Activated CD4-positive, alpha-beta T cell treated with anti-CD3 and anti-CD28 coated beads for 24 hours (primary cell): ENCODE data around the gene FILIP1L.

Experiments
- DNase-seq, 2 donors: peaks; one replicate each; pipeline ENCODE4 v3.0.0-alpha.2; 2020; ENCODE audit warnings: low read depth in 2 of 2

FILIP1L gene

DNA sequence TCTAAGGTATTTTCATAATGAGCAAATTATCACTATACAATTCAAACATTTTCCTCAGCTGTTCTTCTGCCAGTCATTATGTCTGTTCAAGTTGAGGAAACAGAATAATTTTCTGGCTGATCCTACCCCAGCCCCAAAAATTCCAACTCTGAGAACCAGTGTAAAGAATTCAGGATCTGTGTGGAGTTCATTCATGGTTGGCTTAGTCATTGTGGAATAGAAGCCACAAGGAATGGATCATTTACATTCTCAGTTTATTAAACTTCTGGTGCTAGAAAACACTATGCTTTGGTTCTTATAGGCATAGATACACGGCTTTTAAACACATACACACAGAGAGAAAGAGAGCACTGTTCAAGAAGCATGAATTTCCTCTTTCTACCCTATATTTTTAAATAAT, 162.0 kb downstream of the FILIP1L start:
- no peak for DNase-seq

DNA sequence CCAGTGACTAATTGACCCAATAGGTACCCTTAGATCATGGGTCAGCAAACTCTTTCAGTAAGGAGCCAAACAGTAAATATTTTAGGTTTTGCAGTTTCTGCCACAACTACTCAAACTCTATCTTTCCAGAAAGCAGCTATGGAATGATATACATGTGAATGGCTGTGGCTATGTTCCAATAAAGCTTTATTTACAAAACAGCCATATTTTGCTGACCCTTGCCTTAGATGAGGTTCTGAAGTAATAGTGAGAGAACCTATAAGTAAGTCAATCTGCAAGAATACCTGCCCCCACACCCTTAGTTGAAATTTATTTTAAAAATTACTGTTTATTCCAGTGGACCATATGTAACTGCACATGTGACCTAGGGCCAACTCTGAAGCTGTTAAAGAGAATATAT, 162.6 kb downstream of the FILIP1L start:
- no peak for DNase-seq

DNA sequence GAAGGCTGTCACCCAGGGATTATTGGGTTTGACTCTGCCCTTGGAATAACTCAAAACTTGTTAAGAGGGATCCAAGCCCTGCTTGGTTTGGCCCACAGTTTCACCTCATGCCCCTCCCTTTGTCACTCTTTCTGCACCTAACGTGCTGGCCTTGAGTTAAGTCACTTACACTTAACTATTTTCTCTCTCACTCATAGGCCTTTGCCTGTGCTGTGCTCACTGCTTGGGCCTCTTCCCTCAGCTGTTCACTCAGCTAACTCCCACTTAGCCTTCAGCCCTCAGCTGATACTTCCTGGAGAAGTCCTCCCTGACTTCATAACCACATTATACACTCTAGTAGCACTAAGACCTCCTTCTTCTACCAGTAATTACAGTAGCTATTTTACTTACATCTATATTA, 163.4 kb downstream of the FILIP1L start:
- DNase-seq = no peak

DNA sequence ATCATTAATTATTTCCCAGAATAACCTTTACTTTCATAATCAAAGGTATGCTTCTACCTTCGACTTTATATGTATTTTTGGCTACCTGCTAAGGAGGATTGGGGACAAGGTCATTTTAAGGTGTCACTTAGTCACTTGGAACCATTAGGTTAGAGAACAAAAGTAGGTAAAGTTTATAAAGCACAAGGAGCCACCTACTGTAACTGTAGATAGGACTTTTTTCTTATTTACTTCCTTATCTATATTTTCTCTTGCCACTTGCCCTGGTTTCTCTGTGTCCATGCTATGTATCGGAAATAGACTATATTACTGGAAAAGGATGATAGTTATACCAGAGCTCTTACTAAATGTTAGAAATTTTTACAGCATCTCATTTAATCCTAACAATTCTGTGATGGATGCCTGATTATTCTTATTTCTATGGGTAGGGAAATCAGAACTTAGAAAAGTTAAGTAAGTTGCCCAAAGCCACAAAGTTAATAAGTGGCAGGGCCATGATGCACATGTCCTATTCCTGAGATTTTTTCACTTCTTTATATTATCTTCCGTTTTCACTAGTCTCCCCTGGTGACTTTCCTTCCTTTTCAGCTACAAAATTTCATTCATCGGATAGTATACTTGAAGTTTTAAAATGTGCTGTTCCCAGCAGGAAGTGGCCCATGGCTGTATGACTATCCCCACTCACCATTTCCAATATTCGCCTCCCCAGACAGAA, 164.2 kb downstream of the FILIP1L start:
- no peak for DNase-seq

DNA sequence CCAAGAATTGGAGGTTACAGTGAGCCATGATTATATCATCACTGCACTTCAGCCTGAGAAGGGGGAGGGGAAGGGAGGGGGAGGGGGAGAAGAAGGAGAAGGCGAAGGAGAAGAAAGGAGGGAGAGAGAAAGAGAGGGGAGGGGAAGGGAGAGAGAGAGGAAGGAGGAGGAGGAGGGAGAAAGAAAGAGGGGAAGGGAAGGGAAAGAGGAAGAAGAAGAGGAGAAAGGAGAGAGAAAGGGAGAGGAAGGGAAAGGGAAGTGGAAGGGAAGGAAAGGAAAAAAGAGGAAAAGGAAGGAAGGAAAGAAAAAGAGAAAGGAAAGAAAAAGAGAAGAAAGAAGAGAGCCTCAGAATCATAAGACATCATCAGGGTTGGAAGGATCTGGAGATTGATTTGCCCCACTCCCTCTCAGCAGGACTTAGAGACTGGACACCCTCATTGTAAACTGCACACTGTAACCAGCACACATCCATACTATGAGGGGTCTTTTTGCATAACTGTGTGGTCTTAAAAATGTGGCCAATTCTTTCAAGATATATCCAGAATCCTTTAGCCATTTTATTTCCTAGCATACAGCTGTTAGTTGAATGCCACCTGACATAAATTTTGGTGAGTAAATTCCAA, 165.7 kb downstream of the FILIP1L start:
- DNase-seq = no peak

DNA sequence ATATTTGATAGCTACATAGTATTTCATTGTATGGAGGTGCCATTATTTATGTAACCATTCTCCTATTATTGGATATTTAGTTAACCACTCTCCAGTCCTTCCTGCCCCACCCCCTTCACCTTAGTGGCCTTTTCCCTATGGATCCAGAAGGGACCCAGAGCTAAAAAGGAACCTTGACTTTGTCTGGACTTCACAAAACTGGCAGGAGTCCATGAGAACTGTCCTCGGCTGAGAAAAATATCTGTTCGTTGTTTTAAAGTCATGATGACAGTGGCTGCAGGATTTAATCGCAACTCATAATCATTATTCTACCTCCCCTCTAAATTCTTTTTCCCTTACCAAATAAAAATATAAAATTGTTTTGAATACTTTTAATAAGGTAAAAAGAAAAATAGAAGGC, 166.9 kb downstream of the FILIP1L start:
- no peak for DNase-seq

DNA sequence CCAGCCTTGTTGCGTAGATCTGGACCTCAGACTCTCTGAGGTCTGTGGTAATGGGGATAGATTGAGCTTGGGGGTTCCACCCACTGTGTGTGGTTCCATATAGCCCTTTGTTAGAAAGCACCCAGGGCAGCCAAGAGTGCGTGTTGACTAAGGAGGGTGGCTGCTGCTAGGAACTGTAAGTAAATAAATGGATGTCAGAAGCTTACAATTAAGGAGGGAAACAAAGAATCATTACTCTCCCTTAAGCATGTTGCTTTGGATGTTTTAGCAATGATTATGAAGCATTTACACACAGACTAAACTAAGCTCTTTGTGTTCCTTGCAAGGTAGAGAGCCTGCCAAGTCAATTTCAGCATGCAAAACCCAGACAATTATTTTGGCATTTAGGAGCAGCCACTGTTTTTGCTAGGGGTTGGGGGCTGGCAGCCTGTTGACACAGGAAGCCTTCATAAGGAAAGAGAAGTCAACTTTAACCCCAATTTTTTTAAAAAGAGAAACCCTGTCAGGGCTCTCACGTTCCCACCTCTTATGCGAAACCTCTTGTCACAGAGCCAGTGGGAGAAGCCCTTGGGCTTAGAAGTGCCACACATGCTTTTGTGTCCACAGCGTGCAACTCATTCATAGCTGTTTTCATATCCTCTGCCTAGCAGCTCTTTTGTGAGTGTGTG, 168.8 kb downstream of the FILIP1L start:
- no peak for DNase-seq

DNA sequence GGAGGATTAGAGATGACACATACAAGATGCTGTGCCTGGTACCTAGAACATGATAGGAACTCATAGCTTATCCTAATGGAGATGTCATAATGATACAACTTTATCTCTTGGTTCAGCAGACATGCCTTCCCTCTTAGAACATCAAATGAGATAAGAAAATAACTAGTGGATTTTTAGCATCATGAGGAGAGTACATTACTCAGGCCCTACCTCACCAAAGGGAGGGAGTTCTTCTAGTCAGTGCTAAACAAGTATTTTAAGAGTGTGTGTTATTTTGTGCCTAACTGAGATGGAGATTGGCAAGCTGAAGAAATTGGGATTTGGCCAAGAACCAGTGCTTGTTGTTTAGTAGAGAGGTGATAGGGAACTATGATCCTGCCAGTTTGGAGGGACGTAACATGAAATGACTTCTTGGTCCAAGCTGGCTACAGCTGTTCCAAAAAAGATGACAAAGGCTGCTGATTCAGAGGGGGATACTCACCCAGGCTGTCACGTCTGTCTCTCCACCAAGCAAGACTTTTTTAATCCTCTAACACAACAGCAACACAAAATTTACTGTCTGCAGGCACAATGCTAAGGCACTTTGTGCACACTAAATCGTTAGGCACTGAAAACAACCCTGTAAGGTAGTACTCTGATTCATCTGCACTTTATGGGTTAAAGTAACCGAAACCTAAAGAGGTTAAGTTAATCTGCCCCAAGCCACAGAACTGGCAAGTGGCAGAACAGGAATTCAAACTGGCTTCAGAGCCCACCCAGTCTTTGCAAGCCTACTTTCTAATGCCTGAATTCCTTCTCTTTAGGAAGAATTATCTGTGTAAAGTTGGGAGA, 170.2 kb downstream of the FILIP1L start:
- no peak for DNase-seq

DNA sequence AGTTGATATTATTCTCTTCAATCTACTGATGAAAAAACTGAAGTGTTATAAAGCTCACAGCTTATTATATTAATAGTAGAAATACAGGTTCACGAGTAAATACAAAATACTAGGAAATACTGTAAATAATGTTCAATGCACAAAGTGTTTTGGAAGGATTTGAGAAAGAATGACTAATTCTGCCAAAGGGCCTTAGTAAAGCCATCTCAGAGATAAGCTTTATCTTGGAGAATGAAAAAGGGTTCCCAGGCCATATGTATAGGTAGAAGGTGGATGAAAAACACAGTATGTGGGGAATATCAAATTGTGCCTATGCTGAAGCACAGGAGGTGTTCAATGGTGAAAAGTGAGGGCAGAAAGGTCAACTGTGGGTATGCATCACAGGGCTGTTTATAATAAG, 173.1 kb downstream of the FILIP1L start:
- DNase-seq = no peak

DNA sequence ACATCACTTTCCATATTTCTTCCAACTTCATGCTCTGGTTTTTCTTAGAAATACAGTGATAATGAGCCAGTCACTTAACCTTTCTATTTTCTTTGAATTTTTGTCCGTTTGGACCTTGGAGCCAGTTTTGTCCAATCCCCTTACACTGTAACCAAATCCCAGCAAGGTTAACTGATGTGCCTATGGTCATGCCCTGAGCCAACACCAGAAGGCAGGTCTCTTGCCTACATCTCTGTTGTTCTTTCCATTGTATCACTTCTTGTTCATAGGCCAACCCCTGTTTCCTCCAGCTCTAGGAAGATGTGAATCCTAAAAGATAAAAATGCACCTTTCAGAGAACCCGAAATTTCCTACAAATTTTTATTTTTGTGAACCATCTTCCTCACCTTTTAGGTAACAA, 174.0 kb downstream of the FILIP1L start:
- no peak for DNase-seq

DNA sequence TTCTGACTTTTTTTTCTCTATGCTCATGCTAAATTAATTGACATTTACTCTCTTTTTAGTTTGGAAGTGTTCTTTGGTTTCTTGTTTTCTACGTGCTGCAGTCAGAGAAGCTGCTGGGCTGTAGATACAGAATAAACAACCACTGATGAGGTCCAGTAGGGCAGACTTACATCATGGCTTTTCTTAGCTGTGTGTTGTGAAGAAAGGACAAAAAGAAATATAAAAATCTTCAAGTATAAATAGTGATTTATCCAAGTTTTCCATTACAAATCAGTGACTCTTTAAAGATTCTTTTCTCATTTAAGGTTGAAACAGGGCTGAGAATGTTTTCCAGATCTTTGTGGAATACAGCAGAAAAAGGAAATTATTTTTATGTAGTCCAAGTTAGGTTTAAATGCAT, 174.4 kb downstream of the FILIP1L start:
- no peak for DNase-seq

DNA sequence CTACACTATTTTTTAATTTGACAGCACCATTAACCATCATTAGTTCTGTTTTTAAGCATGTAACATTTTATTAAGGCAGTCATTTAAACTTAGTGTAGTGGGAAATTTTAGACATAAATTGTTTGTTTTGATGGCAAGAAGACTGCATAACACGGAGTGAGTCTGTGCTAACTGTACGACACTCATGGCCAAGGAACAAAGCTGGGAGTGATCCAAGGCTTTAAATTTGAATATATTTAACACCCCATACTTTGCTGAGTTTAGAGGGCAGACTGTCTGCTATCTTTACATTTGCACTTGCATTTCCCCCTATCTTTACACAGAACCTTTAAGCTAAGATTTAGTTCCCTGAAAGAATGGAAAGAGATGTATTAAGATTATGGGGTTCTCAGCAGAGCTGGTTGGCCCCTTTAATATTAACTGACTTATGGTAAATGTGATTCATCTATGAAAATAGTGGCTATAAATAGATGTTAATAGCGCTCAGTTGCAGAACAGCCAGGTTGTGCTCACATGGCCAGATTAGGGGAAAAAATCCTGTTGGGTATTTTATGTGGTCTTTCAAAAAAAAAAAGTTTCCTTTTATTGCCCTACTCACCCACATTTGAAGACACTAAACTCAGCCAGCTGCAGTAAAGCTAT, 175.9 kb downstream of the FILIP1L start:
- DNase-seq = no peak

DNA sequence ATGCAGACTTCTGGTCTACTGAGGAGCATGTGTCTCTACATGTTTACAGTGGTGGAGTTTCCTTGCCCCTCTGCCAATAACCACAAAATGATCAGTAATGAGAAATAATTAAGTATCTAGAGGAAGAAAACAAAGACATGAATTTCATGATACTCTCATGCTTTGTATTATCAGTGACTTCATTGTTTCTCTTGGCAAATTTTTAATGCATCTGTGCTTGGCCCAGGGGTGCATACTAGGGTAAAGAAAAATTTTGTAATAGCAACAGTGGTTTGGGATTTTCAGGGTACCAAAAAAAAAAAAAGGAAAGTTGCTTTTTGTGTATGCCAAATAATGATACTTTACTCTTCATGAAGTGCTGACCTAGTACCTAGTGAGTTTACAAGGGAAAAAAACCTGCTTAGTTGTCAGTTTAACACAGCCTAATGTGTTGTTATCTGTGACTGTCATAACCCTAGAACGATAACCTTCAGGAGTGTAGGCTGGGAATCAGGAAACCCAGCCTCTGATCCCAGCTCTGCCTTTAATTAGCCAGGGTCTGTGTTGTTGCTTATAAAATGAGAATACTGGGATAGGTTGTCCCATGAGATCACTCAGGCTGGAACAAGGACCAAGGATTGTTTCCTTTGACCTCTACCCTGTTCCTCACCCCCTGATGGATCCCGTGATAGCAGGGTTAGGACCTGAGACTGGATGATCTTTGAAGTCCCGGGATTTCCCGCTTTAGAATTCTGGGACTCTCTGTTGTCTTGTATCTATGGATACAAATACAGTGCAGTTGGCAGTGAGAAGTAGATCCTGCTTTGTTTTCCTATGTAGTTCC, 179.1 kb downstream of the FILIP1L start:
- no peak for DNase-seq

DNA sequence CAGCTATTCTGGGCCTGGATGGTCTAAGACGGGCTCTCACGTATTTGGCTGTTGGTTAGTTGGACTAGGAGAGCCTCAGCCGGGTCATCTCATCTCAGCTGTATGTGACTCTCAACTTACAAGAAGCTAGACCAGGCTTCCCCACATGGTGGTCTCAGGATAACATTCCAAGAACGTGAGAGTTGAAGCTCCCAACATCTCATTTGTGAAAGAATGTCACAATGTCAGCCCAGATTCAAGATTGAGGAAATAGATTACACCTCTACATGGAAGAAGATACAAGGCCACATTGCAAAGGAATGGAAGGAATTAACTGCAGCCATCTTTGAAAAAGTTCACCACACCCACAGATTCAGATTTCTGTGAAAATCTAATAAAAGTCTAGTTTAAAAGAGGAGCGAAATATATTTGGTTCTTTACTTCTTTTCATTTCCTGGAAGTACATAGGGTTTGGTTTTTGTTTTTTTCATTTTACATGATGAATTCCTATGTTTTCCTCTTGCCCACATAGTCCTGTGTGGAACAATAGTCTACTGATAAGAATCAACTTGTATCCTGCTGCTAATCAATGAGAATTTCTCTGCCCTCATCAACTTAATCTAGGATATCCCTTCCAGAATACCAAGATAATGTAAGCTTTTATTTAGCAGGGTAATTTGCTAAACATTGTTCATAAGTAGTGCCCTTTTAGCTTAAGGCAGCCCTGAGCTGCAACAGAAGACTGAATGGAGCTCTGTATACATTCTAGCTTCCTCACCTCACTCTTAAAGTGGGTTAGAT, 180.1 kb downstream of the FILIP1L start:
- DNase-seq = no peak

DNA sequence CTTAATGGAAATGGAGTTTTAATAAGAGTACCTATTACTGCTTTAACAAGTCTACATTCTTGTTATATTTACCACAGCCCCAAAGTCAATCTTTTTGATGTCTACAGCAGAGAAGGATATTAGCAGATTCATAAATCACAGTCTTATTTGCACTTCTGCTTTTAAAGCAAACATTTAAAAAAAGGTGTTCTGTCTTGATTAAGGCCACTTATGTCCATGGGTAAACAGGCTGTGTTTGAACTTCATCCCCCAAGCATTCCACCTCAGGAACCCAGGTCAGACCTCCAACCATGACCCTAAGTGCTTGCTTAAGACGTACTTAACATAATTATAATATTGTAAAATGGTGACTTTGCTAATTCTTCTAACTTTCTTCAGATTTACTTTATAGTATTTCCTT, 183.2 kb downstream of the FILIP1L start:
- DNase-seq = no peak

DNA sequence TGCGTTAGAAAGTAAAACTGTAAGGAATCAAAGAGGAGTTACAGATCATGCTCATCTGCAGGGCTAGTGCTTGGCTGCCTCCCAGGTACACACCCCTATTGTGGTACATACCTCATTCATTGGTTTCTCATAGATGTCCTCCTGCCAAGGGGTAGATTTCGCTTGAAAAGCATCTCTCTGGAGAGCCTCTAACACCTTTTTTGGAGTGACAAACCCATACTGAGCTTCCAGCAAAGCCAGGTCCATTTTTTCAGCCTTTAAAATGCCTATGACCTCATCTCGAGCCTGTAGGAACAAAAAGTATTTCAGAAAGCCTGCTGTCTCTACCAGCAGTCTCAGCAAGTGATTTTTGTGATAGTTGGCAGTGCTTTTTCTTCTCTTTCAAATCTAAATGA, 184.6 kb downstream of the FILIP1L start:
- no peak for DNase-seq

DNA sequence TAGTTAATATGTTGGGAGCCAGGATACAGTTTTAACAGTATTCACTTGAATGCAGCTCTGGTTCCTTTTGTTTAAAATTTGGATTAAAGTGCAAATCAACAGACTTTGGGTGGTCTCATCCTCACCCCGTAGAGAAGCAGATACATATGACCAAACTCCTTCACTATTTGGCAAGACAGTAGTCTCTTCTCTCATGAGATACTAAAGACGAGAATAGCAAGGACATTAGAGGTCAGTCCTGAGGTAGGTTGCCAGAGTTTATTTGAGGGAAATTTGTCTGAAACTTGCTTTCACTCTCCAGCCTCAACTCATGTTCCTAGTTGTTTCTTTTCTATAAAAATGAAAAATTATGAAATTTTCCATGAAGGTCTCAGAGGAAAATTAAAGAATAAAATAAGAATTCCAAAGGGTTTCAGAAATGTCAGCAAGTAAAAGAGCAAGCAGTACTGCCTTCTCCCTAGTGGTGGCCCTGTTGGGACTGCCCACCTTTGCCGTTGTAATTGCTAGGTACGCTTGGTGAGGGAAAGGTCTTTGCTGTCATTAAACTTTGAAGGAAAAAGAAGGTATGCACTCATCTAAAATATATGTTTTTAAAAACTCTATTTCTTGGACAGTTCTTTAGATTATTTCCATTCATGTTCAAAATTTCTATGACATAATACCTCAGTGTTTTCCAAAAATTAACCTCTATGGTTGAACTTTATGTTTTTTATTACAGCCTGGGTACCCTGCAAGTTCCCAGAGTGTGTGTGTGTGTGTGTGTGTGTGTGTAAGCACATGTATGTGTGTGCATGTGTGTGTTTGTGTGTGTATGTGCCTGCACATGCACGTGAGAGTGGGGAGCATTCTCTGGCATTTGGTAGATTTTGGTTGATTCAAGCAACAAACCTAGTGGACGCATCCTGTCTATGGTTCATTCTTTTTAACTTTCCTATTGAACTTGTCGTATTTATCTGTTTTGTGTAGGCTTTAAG, 185.2 kb downstream of the FILIP1L start:
- no peak for DNase-seq

DNA sequence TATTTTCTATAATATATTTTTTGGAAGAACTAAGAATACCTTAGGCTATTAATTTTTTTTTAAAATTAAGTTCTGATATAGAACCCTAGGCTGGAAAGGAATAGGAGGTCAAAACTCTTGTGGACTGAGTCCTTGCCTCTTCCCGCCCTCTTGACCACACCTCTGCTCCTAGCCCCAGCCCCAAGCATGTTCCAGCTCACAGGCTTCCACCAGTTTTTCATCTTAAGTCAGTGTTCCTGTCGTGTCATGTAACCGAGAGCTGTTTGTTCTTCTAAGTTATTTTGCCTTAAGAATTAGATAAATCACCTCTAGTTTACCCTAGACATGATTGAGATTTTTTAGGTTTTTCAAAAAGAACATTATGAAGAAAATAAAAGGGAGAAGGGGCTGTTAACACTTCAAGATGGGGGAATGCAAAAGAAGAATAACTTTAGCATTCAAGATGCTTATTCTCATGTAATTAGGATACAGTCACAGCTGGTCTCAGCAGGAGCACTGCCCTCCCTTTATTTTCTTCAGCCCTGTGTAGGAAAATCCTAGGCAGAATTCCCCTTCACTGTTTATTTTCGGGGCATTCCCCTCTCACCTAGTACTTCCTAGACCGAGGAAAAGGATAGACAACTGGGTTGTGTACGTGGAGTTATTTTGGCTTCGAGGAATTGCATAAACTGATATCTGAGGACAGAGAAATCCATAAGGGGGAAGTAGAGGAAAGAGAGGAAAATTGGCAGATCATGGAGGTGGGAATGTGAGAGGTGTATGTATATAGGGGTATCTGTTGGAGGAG, 186.4 kb downstream of the FILIP1L start:
- no peak for DNase-seq
